K562 (cell line): ENCODE data around the gene ARHGDIB. TPM values are rescaled to one million over a fixed set of nuclear protein-coding genes. Genes with fewer than 3 reads are reported as not detected.

Experiments used
- ATAC-seq: fragments of 200-7000 bp; cut with Tn5 transposase; 3 replicates; pipeline ENCODE4 v1.9.1; 2020; ENCODE audit warnings: moderate library complexity
- BruUV-seq: library from RNA; stranded (reverse); fragments of 400-500 nt; replicated peaks from 2 replicates; lab custom pipeline; 2021; lab: Mats Ljungman, UMichigan
- CTCF ChIA-PET: fragments of 300-600 bp; formaldehyde crosslinking; extraction: SDS; loops from one replicate; lab custom pipeline; 2021; ENCODE audit warnings: low intra/inter-chr PET ratio; lab: Yijun Ruan, JAX
- POLR2A ChIA-PET: fragments of 300-600, 350-650 bp; sonication (Branson Sonifier 250); formaldehyde crosslinking; extraction: SDS; loops from one replicate; lab custom pipeline; 2021; ENCODE audit warnings: antibody characterized with exemption, inconsistent platforms; lab: Yijun Ruan, JAX
- DNase-seq, 4 experiments: peaks; one replicate each; pipeline versions ENCODE4 v3.0.0 to v3.0.0-alpha.2; 2011 to 2018; ENCODE audit warnings: low spot score in 3 of 4, mixed read lengths in 3 of 4; ENCODE audit errors: extremely low read depth in 1 of 4
- FAIRE-seq: peaks from 2 replicates; lab custom pipeline; 2011; peaks lifted over from hg19 to GRCh38; lab: Jason Lieb, UNC
- H2AFZ ChIP-seq: 2 replicates; pipeline ENCODE4 v1.6.0; 2011; ENCODE audit warnings: low read depth, low read length, control low read depth, inconsistent platforms
- H3K27ac ChIP-seq: fragments of 200-600 bp; 3 replicates; pipeline ENCODE4 v1.8.0; 2011; ENCODE audit warnings: low read depth, mild to moderate bottlenecking, control low read depth, inconsistent platforms, low read length, moderate library complexity, mixed read lengths; ENCODE audit errors: extremely low read depth
- H3K27me3 ChIP-seq, 2 experiments: fragments of 300-600 bp in 1 of 2; 2 replicates in 1 of 2; 3 replicates in 1 of 2; pipeline versions ENCODE4 v1.6.0 to v1.8.0; 2011; ENCODE audit warnings: inconsistent platforms in 2 of 2, low read length in 2 of 2, mild to moderate bottlenecking in 1 of 2, mixed read lengths in 1 of 2, moderate library complexity in 1 of 2; ENCODE audit not compliant: control insufficient read depth in 2 of 2, insufficient read depth in 2 of 2
- H3K36me3 ChIP-seq: fragments of 300-600 bp; 3 replicates; pipeline ENCODE4 v1.8.0; 2011; ENCODE audit warnings: mild to moderate bottlenecking, low read length, inconsistent platforms; ENCODE audit not compliant: control insufficient read depth, insufficient read depth
- H3K4me1 ChIP-seq, 2 experiments: fragments of 200-600 bp in 1 of 2; replicated peaks in 1 of 2; 2 replicates in 1 of 2; 3 replicates in 1 of 2; pipeline versions ENCODE4 v1.5.1 to v1.8.0; 2011; ENCODE audit warnings: inconsistent platforms in 2 of 2, low read length in 2 of 2, mild to moderate bottlenecking in 1 of 2, mixed read lengths in 1 of 2, moderate library complexity in 1 of 2; ENCODE audit not compliant: control insufficient read depth in 2 of 2, insufficient read depth in 2 of 2
- H3K4me2 ChIP-seq: 2 replicates; pipeline ENCODE4 v1.6.1; 2011; ENCODE audit warnings: low read length, control low read depth, inconsistent platforms, mixed read lengths; ENCODE audit not compliant: insufficient read depth
- H3K4me3 ChIP-seq: fragments of 200-600 bp; sonication (generic), shearing (Covaris generic); 2 replicates; pipeline ENCODE4 v1.5.1; 2016; ENCODE audit warnings: control low read depth, inconsistent platforms
- H3K79me2 ChIP-seq: fragments of 200-600 bp; 3 replicates; pipeline ENCODE4 v1.8.0; 2011; ENCODE audit warnings: low read length, inconsistent platforms; ENCODE audit not compliant: control insufficient read depth, insufficient read depth
- H3K9ac ChIP-seq, 2 experiments: 2 replicates each; pipeline versions ENCODE4 v1.6.0 to v1.6.1; 2011; ENCODE audit warnings: low read depth in 2 of 2, low read length in 2 of 2, control low read depth in 1 of 2, inconsistent platforms in 1 of 2, mild to moderate bottlenecking in 1 of 2, mixed read lengths in 1 of 2; ENCODE audit not compliant: insufficient read depth in 1 of 2
- H3K9me1 ChIP-seq: one replicate; pipeline ENCODE4 v1.6.0; 2011; ENCODE audit warnings: inconsistent platforms, mild to moderate bottlenecking, low read length, moderate library complexity; ENCODE audit not compliant: control insufficient read depth, insufficient read depth
- H3K9me3 ChIP-seq: replicated peaks from 2 replicates; pipeline ENCODE4 v1.5.1; 2011; ENCODE audit warnings: low read depth, low read length, inconsistent platforms; ENCODE audit not compliant: control insufficient read depth, insufficient read depth
- H4K20me1 ChIP-seq: replicated peaks from 2 replicates; pipeline ENCODE4 v1.6.1; 2011; ENCODE audit warnings: low read length, inconsistent platforms, mixed read lengths; ENCODE audit not compliant: control insufficient read depth, insufficient read depth
- ATF2 ChIP-seq: sonication (generic); formaldehyde crosslinking; IDR thresholded peaks from 2 replicates; pipeline ENCODE4 v1.8.1; 2022; ENCODE audit warnings: missing genetic modification reagents
- CREB3 ChIP-seq: fragments of 450-650 bp; conservative IDR thresholded peaks from 2 replicates; pipeline ENCODE4 v1.6.1; 2016; ENCODE audit warnings: missing genetic modification characterization, low read depth, mild to moderate bottlenecking, missing compliant biosample characterization, moderate library complexity
- HEY1 ChIP-seq: fragments of 250-450 bp; sonication (Bioruptor Pico); IDR thresholded peaks from 2 replicates; pipeline ENCODE4 v1.5.0; 2020; ENCODE audit warnings: mild to moderate bottlenecking, moderate library complexity, borderline replicate concordance
- MTA2 ChIP-seq: fragments of 450-650 bp; IDR thresholded peaks from 2 replicates; pipeline ENCODE4 v1.6.1; 2016; ENCODE audit warnings: low read depth
- PTBP1 ChIP-seq: fragments of 200-400 bp; formaldehyde crosslinking; IDR thresholded peaks from 2 replicates; pipeline ENCODE4 v1.6.1; 2017; ENCODE audit warnings: low read depth, low read length
- ZNF445 ChIP-seq: fragments of 250-450 bp; sonication (Bioruptor Pico); IDR thresholded peaks from 2 replicates; pipeline ENCODE4 v1.4.0; 2020; ENCODE audit warnings: low read depth, mild to moderate bottlenecking, moderate library complexity
- WGBS: fragments of 100-300 bp; shearing (Covaris generic); methylation state at CpG from one replicate; pipeline ENCODE4 v1.1.6; 2016; ENCODE audit warnings: low coverage, mixed read lengths; ENCODE audit not compliant: insufficient coverage; ENCODE audit errors: missing lambda C conversion rate; 5-methylcytosine and 5-hydroxymethylcytosine counted together
- in situ Hi-C: fragments of 300-500 bp; cut with MboI; formaldehyde crosslinking; loops from 4 replicates; pipeline ENCODE4 v1.15.0; 2018; ENCODE audit warnings: inconsistent platforms, mixed read lengths
- intact Hi-C: fragments of 100-400 bp; cut with micrococcal nuclease; formaldehyde crosslinking; loops from 2 replicates; pipeline ENCODE4 v1.14.2; 2022
- polyA plus RNA-seq, 8 experiments: library from polyadenylated mRNA; depleted of rRNA in 4 of 8; stranded (reverse) in 5 of 8; unstranded in 3 of 8; fragments of >200 nt; fragmentation: Nextera tagmentation in 2 of 8; fragmentation: Illumina TruSeq in 1 of 8; extraction: Ambion mirVana in 2 of 8; extraction: Trizol in 1 of 8; gene quantifications; 2 replicates each; pipeline versions ENCODE4 v1.2.1 to v1.2.3, GENCODE V29; 2011 to 2014; ENCODE audit warnings: inconsistent platforms in 1 of 8, missing spikeins in 1 of 8
- total RNA-seq, 7 experiments: library from RNA; depleted of rRNA in 6 of 7; stranded (reverse); fragments of >200 nt in 6 of 7; fragmentation: Illumina TruSeq in 2 of 7; extraction: Trizol in 2 of 7; gene quantifications; 2 replicates each; pipeline versions ENCODE4 v1.2.1 to v1.2.3, GENCODE V29; 2011 to 2021; ENCODE audit warnings: low replicate concordance in 1 of 7

ARHGDIB gene
- total and polyA plus RNA-seq, 9 of the 15 experiments (the other 6 are each of a cell fraction or from before 2014, with no cell fraction given): 9.5 to 204 (median 116) TPM

GRCh38 chr12:14984036-14984435, 22.6 kb upstream of the ARHGDIB start:
- Histone ChIP-seq H3K79me2 (no peaks in the 10 kb centered on the region), H3K4me1 (no peaks in the 10 kb centered on the region), H3K36me3 (no peaks in the 10 kb centered on the region), H3K27ac (no peak overlapping the region), H3K4me2 (no peak overlapping the region), H4K20me1 (no peaks in the 10 kb centered on the region), H3K9me3 (no peaks in the 10 kb centered on the region), H3K4me3 (no peak overlapping the region), H2AFZ (no peak overlapping the region), H3K9me1 (no peaks in the 10 kb centered on the region), H3K27me3 (peaks cover 0 to 10% of the 10 kb centered on the region in 2 experiments; a peak in 1 of 5 replicates), H3K9ac (no peak overlapping the region)
- TF ChIP-seq CREB3 (tag): no peak
- no peak for TF ChIP-seq HEY1 (CRISPR knock-in tag)
- TF ChIP-seq ATF2 (CRISPR knock-in tag): no peak
- TF ChIP-seq PTBP1: no peak
- TF ChIP-seq ZNF445 (CRISPR knock-in tag): no peak
- TF ChIP-seq MTA2: no peak
- CTCF ChIA-PET: no interaction called here
- POLR2A ChIA-PET: no interaction called here
- in situ Hi-C loops (no loop called here), intact Hi-C loops (no loop called here)
- WGBS: 0% methylated on average over 1 of the region's 1 CpG
- no peak for FAIRE-seq
- no peak for DNase-seq
- no peak for ATAC-seq
- BruUV-seq: no TSS peak
